B cell (primary cell): ENCODE data around the gene DCST2.

Experiments
- CTCF ChIP-seq: fragments of 200-600 bp; IDR thresholded peaks from one replicate; pipeline ENCODE4 v1.8.0; 2022; ENCODE audit warnings: antibody characterized with exemption, mild to moderate bottlenecking
- EZH2 ChIP-seq: IDR thresholded peaks from 2 replicates; pipeline ENCODE4 v1.6.1; 2012; ENCODE audit warnings: borderline replicate concordance, low read depth, mild to moderate bottlenecking, moderate library complexity, low read length; ENCODE audit not compliant: insufficient read depth, poor library complexity, severe bottlenecking

GRCh38 chr1:155011437-155012025 lies 22.1 kb downstream of the DCST2 start:
- TF ChIP-seq CTCF = no peak
- no peak for TF ChIP-seq EZH2
